Coronary artery (tissue), 2 donors: ENCODE results near the gene HK3.

Source experiments
- DNase-seq: peaks from one replicate; pipeline ENCODE4 v3.0.0-alpha.2; 2017; ENCODE audit warnings: low spot score
- H3K27ac ChIP-seq, 2 donors: fragments of 200-600 bp; sonication (generic); one replicate each; pipeline ENCODE4 v1.5.1; 2016 to 2019
- H3K4me3 ChIP-seq: fragments of 200-600 bp; sonication (generic); 2 replicates; pipeline ENCODE4 v1.5.1; 2016; ENCODE audit warnings: mild to moderate bottlenecking, moderate library complexity
- CTCF ChIP-seq: fragments of 200-600 bp; sonication (generic); IDR thresholded peaks from one replicate; pipeline ENCODE4 v1.5.1; 2019; ENCODE audit warnings: antibody characterized with exemption

HK3 gene

GRCh38 chr5:176878906-176879662 is 20.1 kb downstream of the HK3 start:
- TF ChIP-seq CTCF: no peak
- DNase-seq: no peak
- H3K4me3 ChIP-seq: no peak overlapping the region
- no peak overlapping the region for H3K27ac ChIP-seq

DNA sequence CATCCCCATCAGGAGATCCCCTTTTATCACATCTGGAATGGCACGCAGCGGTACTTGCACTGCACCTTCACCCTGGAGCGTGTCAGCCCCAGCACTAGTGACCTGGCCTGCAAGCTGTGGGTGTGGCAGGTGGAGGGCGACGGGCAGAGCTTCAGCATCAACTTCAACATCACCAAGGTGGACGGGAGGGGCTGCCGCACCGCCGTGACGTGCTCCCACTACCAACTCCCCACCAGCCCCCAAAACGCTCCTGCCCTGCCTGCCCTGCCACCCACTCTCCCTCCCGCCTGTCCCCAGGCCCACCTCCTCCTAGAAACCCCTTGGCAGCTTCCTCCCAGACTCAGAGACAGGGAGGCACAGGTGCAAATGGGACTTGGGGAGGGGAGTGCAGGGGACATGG is 20.7 kb downstream of the HK3 start:
- no peak for DNase-seq
- no peak overlapping the region for H3K4me3 ChIP-seq
- no peak overlapping the region for H3K27ac ChIP-seq
- TF ChIP-seq CTCF: no peak

GRCh38 chr5:176877793-176878331 is 21.3 kb downstream of the HK3 start:
- Histone ChIP-seq H3K4me3 (no peak overlapping the region), H3K27ac (no peak overlapping the region)
- no peak for DNase-seq
- TF ChIP-seq CTCF: no peak

GRCh38 chr5:176876506-176877431 is 22.4 kb downstream of the HK3 start:
- Histone ChIP-seq H3K27ac (no peak overlapping the region), H3K4me3 (no peak overlapping the region)
- no peak for TF ChIP-seq CTCF
- no peak for DNase-seq

DNA sequence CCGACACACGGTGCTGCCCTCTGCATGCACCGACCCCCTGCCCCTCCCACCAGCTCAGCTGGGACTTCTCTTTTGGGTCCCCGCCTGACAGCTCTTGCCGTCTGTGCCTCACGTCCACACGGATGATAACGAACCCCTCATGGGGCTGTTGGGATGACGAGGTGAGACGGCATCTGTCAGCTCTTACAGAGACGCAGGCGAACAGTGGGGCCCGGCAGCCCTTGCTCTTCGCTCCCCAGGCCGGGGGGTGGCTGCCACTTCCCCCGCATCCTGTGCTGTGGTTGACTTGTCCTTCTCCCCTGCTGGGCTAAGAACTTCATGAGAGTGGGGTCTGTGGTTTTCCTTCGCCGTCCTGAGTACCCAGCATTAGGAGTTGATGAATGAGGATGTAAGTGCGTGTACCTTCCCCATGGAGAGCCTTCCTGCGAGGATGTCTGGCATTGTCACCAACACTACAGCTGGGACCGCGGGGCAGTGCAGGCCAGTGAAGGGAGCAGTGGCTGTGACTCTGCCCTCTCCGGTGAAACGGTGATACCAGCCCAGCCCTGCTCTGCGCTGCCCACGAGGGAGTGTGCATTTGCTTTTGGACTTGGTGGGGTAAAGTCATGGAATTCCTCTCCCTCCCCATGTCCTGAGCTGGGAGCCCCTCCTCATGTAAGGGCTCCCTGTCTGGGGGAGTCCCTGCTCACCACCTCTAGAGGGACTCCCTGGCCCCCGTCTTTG is 23.2 kb downstream of the HK3 start:
- Histone ChIP-seq H3K27ac (no peak overlapping the region), H3K4me3 (no peak overlapping the region)
- TF ChIP-seq CTCF: no peak
- DNase-seq: no peak

DNA sequence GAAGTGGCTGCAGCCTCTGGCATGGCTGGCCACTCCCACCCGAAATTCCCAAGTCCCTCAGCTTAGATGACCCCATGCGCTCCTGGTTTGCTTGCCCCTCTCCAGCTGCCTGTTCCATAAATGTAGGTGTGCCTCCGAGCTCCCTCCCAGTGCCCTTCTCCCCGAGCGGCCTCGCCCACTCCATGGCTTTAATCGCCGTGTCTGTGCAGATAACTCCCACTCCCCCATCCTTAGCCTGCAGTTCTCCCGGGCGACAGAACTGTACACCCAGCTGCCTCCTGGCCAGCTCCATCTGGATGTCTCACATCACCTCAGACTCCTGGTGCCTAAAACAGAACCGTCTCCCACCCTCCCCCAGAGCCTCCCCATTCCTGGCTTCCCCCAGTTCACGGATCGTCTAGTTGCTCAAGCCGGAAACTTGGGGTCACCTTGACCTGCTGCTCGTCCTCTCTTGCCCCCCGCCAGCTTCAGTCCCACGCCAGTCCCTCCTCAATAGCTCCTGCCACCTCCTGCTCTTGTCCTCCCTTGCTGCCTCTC is 24.1 kb downstream of the HK3 start:
- H3K27ac ChIP-seq: no peak overlapping the region
- no peak for DNase-seq
- no peak overlapping the region for H3K4me3 ChIP-seq
- no peak for TF ChIP-seq CTCF
